Measurements from ENCODE around the gene ANTKMT.
A peak's percentile ranks its signal among the peaks of the same experiment; 100 is the strongest.

ANTKMT gene

GRCh38 chr16:725463-726187, 4.7 kb downstream of the ANTKMT start:
- Histone ChIP-seq H2BK5ac (ENCODE audit: low read length) (peak overlapping the region; percentile 29), H3K9me3 (replicated peaks in 1 of 2; ENCODE audit: control insufficient read depth in 2 of 2, insufficient read depth in 1 of 2, low read depth in 1 of 2, low read length in 2 of 2) (no peaks in the 10 kb centered on the region), H3K4me3 (ENCODE audit: low read length in 2 of 2) (peak overlapping the region in 1 of 2 donors; percentile 28), H3K36me3 (replicated peaks in 1 of 2; ENCODE audit: control insufficient read depth in 2 of 2, insufficient read depth in 2 of 2, low read length in 2 of 2) (peaks cover 2 to 7% of the 10 kb centered on the region in 2 donors), H3K4ac (ENCODE audit: low read length) (peak overlapping the region; percentile 41), H3K18ac (ENCODE audit: low read length) (peak overlapping the region; percentile 4), H3K27ac (replicated peaks; ENCODE audit: low read length) (no peak overlapping the region), H2AFZ (ENCODE audit: low read length) (no peak overlapping the region), H3K4me2 (ENCODE audit: insufficient read depth, low read length, poor library complexity, severe bottlenecking) (no peak overlapping the region), H2BK12ac (ENCODE audit: low read length) (peak overlapping the region; percentile 58), H4K91ac (ENCODE audit: low read depth, low read length, poor library complexity) (peak overlapping the region; percentile 53), H3K14ac (ENCODE audit: low read length) (no peak overlapping the region), H2AK5ac (ENCODE audit: low read depth, low read length) (peak overlapping the region; percentile 0), H2BK15ac (ENCODE audit: low read length) (peak overlapping the region; percentile 1), H3K4me1 (ENCODE audit: control insufficient read depth in 2 of 2, insufficient read depth in 1 of 2, low read depth in 1 of 2, low read length in 2 of 2) (peaks cover 14 to 15% of the 10 kb centered on the region in 2 donors), H3K27me3 (ENCODE audit: control insufficient read depth in 3 of 3, insufficient read depth in 3 of 3, low read depth in 1 of 3, low read length in 3 of 3) (peaks cover 0 to 16% (median 0%) of the 10 kb centered on the region in 3 experiments), H3K23ac (ENCODE audit: low read depth, low read length, poor library complexity) (peak overlapping the region; percentile 25), H3K79me1 (ENCODE audit: low read depth, low read length) (peaks cover 8% of the 10 kb centered on the region), H2BK120ac (ENCODE audit: low read depth, low read length) (no peak overlapping the region), H4K8ac (ENCODE audit: low read depth, low read length) (peak overlapping the region; percentile 23), H3K9ac (ENCODE audit: low read depth, low read length, poor library complexity) (no peak overlapping the region)
- no CpG with 5 or more reads among the region's 23 CpGs for WGBS, 2 donors (ENCODE audit: extremely low coverage in 2 of 2, insufficient read length in 2 of 2, insufficient replicate concordance in 1 of 2)
- DNase-seq (ENCODE audit: low spot score) = no peak

GRCh38 chr16:726188-726437, 5.2 kb downstream of the ANTKMT start:
- no peak overlapping the region for H2AFZ ChIP-seq (ENCODE audit: low read length)
- peaks cover 4 to 7% of the 10 kb centered on the region in 2 donors for H3K36me3 ChIP-seq (replicated peaks in 1 of 2; ENCODE audit: control insufficient read depth in 2 of 2, insufficient read depth in 2 of 2, low read length in 2 of 2)
- peaks cover 5% of the 10 kb centered on the region for H3K79me1 ChIP-seq (ENCODE audit: low read depth, low read length)
- peak overlapping the region; percentile 88 for H2AK5ac ChIP-seq (ENCODE audit: low read depth, low read length)
- no peak overlapping the region for H2BK12ac ChIP-seq (ENCODE audit: low read length)
- peak overlapping the region; percentile 58 for H3K14ac ChIP-seq (ENCODE audit: low read length)
- no peak overlapping the region for H4K8ac ChIP-seq (ENCODE audit: low read depth, low read length)
- no peak overlapping the region for H2BK5ac ChIP-seq (ENCODE audit: low read length)
- DNase-seq (ENCODE audit: low spot score) = no peak
- H3K27me3 ChIP-seq (ENCODE audit: control insufficient read depth in 3 of 3, insufficient read depth in 3 of 3, low read depth in 1 of 3, low read length in 3 of 3) = peaks cover 0 to 16% (median 0%) of the 10 kb centered on the region in 3 experiments
- peak overlapping the region; percentile 79 for H3K9ac ChIP-seq (ENCODE audit: low read depth, low read length, poor library complexity)
- H3K23ac ChIP-seq (ENCODE audit: low read depth, low read length, poor library complexity) = peak overlapping the region; percentile 25
- no CpG with 5 or more reads among the region's 9 CpGs for WGBS, 2 donors (ENCODE audit: extremely low coverage in 2 of 2, insufficient read length in 2 of 2, insufficient replicate concordance in 1 of 2)
- peak overlapping the region; percentile 1 for H2BK15ac ChIP-seq (ENCODE audit: low read length)
- H3K9me3 ChIP-seq (replicated peaks in 1 of 2; ENCODE audit: control insufficient read depth in 2 of 2, insufficient read depth in 1 of 2, low read depth in 1 of 2, low read length in 2 of 2) = no peaks in the 10 kb centered on the region
- H2BK120ac ChIP-seq (ENCODE audit: low read depth, low read length) = peak overlapping the region; percentile 83
- peak overlapping the region; percentile 97 for H3K18ac ChIP-seq (ENCODE audit: low read length)
- peak overlapping the region; percentile 57 for H3K4ac ChIP-seq (ENCODE audit: low read length)
- H4K91ac ChIP-seq (ENCODE audit: low read depth, low read length, poor library complexity) = no peak overlapping the region
- peak overlapping the region; percentile 16 for H3K27ac ChIP-seq (replicated peaks; ENCODE audit: low read length)
- H3K4me3 ChIP-seq (ENCODE audit: low read length in 2 of 2) = no peak overlapping the region
- H3K4me2 ChIP-seq (ENCODE audit: insufficient read depth, low read length, poor library complexity, severe bottlenecking) = no peak overlapping the region
- peaks cover 14 to 15% of the 10 kb centered on the region in 2 donors for H3K4me1 ChIP-seq (ENCODE audit: control insufficient read depth in 2 of 2, insufficient read depth in 1 of 2, low read depth in 1 of 2, low read length in 2 of 2)

- Histone ChIP-seq H2AFZ (ENCODE audit: low read length) (peak within 1 kb of the TSS; percentile 82), H3K79me1 (ENCODE audit: low read depth, low read length) (peaks cover 8% of the 10 kb centered on the region), H2BK15ac (ENCODE audit: low read length) (peak within 1 kb of the TSS; percentile 94), H3K27me3 (ENCODE audit: control insufficient read depth in 3 of 3, insufficient read depth in 3 of 3, low read depth in 1 of 3, low read length in 3 of 3) (peaks cover 0 to 16% (median 0%) of the 10 kb centered on the region in 3 experiments), H3K4me1 (ENCODE audit: control insufficient read depth in 2 of 2, insufficient read depth in 1 of 2, low read depth in 1 of 2, low read length in 2 of 2) (peaks cover 12% of the 10 kb centered on the region in 2 donors), H2AK5ac (ENCODE audit: low read depth, low read length) (peak within 1 kb of the TSS; percentile 99), H3K4me2 (ENCODE audit: insufficient read depth, low read length, poor library complexity, severe bottlenecking) (peak within 1 kb of the TSS; percentile 97), H3K4ac (ENCODE audit: low read length) (peak within 1 kb of the TSS; percentile 76), H3K27ac (replicated peaks; ENCODE audit: low read length) (peak within 1 kb of the TSS; percentile 16), H3K9ac (ENCODE audit: low read depth, low read length, poor library complexity) (peak within 1 kb of the TSS; percentile 95), H3K23ac (ENCODE audit: low read depth, low read length, poor library complexity) (peak within 1 kb of the TSS; percentile 99), H2BK120ac (ENCODE audit: low read depth, low read length) (peak within 1 kb of the TSS; percentile 83), H3K14ac (ENCODE audit: low read length) (peak within 1 kb of the TSS; percentile 99), H4K91ac (ENCODE audit: low read depth, low read length, poor library complexity) (peak within 1 kb of the TSS; percentile 53), H4K8ac (ENCODE audit: low read depth, low read length) (peak within 1 kb of the TSS; percentile 72), H2BK12ac (ENCODE audit: low read length) (peak within 1 kb of the TSS; percentile 95), H3K36me3 (replicated peaks in 1 of 2; ENCODE audit: control insufficient read depth in 2 of 2, insufficient read depth in 2 of 2, low read length in 2 of 2) (peaks cover 7 to 9% of the 10 kb centered on the region in 2 donors), H2BK5ac (ENCODE audit: low read length) (peak within 1 kb of the TSS; percentile 82), H3K18ac (ENCODE audit: low read length) (peak within 1 kb of the TSS; percentile 97), H3K9me3 (replicated peaks in 1 of 2; ENCODE audit: control insufficient read depth in 2 of 2, insufficient read depth in 1 of 2, low read depth in 1 of 2, low read length in 2 of 2) (no peaks in the 10 kb centered on the region), H3K4me3 (ENCODE audit: low read length in 2 of 2) (peak within 1 kb of the TSS; percentile 45 to 81)
- DNase-seq (ENCODE audit: low spot score) = no peak
- WGBS, 2 donors (ENCODE audit: extremely low coverage in 2 of 2, insufficient read length in 2 of 2, insufficient replicate concordance in 1 of 2) = no CpG with 5 or more reads among the region's 88 CpGs
These were observed 5.7 kb downstream of the ANTKMT start, which contains the start of the genes CCDC78 and HAGHL for GRCh38 chr16:726438-727290. Gene CCDC78, minus strand, starts transcription at chr16:726443. Its CDS starts 76 bp downstream, at chr16:726367. Gene HAGHL, plus strand, starts transcription at chr16:727106. Its CDS starts 404 bp downstream, at chr16:727510.
